ENCODE results near the gene SYVN1.

Gene SYVN1

DNA sequence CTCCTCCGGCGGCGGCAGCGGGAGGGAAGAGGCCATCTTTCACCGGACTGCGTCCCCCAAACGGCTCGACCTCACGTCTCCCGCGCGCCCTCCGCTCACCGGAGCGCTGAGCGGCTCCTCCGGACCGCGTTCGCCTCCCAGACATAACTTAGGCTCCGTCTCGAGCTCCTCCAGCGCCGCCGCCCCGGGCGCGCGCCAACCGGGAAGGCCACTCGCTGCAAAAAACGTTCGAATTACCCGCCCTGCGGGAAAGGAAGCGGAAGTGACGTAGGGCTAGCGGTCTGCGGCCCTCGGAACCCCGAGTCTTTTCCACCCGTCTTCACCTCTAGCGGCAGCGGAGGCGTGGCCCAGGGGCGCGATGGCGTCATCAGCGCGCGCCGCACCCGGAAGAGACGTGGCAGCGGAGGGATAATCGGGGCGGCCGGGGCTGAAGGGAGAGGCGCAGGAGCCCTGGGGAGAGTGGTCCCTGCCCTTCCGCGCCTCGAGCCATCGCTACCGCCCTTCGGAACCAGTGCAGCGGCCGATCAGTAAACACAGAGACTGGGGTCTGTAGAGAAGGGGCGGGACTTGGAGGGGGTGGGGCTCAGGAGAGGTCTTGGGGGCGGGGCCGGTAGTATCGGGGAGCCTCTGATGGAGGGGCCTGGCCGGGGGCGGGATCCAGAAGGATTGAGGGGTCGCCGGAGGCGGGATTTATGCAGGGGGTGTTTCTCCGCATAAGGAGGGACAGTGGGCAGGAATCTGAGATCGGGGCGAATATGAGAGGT, 50.3 kb downstream of the SYVN1 start, which contains the start of the genes CDCA5 and ZFPL1:
CDCA5 (minus strand) TSS at position 207 of the 764 bp plus-strand sequence; CDS start at position 145, 62 bp downstream.
ZFPL1 (plus strand) TSS at position 389 of the 764 bp plus-strand sequence. CDS start 477 bp downstream, outside the sequence.
- TF ChIP-seq GATA2 (IDR thresholded peaks at IDR 0.05; ENCODE audit: low read depth, low read length) (no peak), GATA3 (IDR thresholded peaks at IDR 0.05; ENCODE audit: low read depth, low read length) (no peak)

- TF ChIP-seq GATA3 (IDR thresholded peaks at IDR 0.05; ENCODE audit: low read depth, low read length) (no peak), GATA2 (IDR thresholded peaks at IDR 0.05; ENCODE audit: low read depth, low read length) (no peak)
Observed at GRCh38 chr11:65083134-65083833, 51.0 kb downstream of the SYVN1 start.

DNA sequence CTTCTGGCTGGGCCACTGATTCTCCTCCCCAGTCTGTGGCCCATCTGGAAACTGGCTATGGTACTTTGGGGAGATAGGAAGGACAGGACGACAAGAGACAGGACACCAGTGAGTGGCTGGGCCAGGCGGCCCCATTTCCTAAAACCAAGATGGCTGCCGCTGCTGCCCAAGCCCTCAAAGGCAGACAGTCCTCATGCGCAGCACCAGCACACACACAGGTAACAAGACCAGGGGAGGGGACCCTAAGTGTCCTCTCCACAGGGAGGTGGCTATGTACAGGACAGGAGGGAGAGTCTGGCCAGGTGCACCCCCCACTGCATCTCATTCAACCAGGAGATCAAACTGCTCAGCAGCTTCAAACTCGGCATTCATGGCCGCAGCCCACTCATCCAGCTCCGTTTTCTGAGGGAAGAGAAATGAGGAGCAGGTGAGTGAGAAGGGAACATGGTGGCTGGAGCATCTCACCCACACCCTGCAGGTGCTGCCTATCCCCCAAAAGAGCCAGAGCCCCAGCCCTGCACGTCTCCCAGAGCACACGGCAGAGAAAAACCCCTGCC, 55.5 kb downstream of the SYVN1 start:
- TF ChIP-seq GATA3 (IDR thresholded peaks at IDR 0.05; ENCODE audit: low read depth, low read length) (no peak), GATA2 (IDR thresholded peaks at IDR 0.05; ENCODE audit: low read depth, low read length) (no peak)

GRCh38 chr11:65078151-65078550, 56.2 kb downstream of the SYVN1 start:
- TF ChIP-seq GATA2 (IDR thresholded peaks at IDR 0.05; ENCODE audit: low read depth, low read length), result no peak
- no peak for TF ChIP-seq GATA3 (IDR thresholded peaks at IDR 0.05; ENCODE audit: low read depth, low read length)

- TF ChIP-seq GATA2 (IDR thresholded peaks at IDR 0.05; ENCODE audit: low read depth, low read length) (no peak), GATA3 (IDR thresholded peaks at IDR 0.05; ENCODE audit: low read depth, low read length) (no peak)
Observed at GRCh38 chr11:65077451-65077850, 56.9 kb downstream of the SYVN1 start.
